B cell (primary cell): Measurements from ENCODE around the gene KLF3. TPM values are rescaled to one million over a fixed set of nuclear protein-coding genes. Genes with fewer than 3 reads are reported as not detected.

ENCODE experiments used
- ATAC-seq: fragments of 200-7000 bp; cut with Tn5 transposase; one replicate; pipeline ENCODE4 v1.10.0; 2021; ENCODE audit warnings: low read depth, mild to moderate bottlenecking, moderate number of reproducible peaks, moderate library complexity
- CTCF ChIA-PET: fragments of 350-600 bp; sonication (Branson Sonifier 250); formaldehyde crosslinking; loops from one replicate; lab custom pipeline; 2021; ENCODE audit warnings: antibody characterized with exemption, inconsistent platforms; lab: Charles Lee
- POLR2A ChIA-PET: fragments of 350-600 bp; sonication (Branson Sonifier 250); formaldehyde crosslinking; loops from one replicate; lab custom pipeline; 2021; ENCODE audit warnings: antibody characterized with exemption; lab: Charles Lee
- DNase-seq: peaks from one replicate; pipeline ENCODE4 v3.0.0; 2013
- H2AFZ ChIP-seq: 2 replicates; pipeline ENCODE4 v1.6.1; 2012; ENCODE audit warnings: mild to moderate bottlenecking, low read depth, low read length; ENCODE audit not compliant: insufficient read depth, poor library complexity, severe bottlenecking
- H3K27ac ChIP-seq, 2 donors: 1 replicate in 1 of 2; 2 replicates in 1 of 2; pipeline ENCODE4 v1.5.1; 2012 to 2013; ENCODE audit warnings: low read length in 2 of 2, mild to moderate bottlenecking in 2 of 2, moderate library complexity in 1 of 2
- H3K27me3 ChIP-seq, 4 experiments: fragments of 200-600 bp in 1 of 4; sonication (generic) in 1 of 4; replicated peaks in 1 of 4; 1 replicate in 2 of 4; 2 replicates in 2 of 4; pipeline versions ENCODE4 v1.6.1 to v1.7.0; 2013 to 2016; ENCODE audit warnings: low read length in 3 of 4, mild to moderate bottlenecking in 2 of 4, mixed read lengths in 1 of 4, moderate library complexity in 1 of 4; ENCODE audit not compliant: insufficient read depth in 4 of 4, control insufficient read depth in 3 of 4; ENCODE audit errors: control extremely low read depth in 1 of 4
- H3K36me3 ChIP-seq, 2 experiments: replicated peaks in 1 of 2; 1 replicate in 1 of 2; 2 replicates in 1 of 2; pipeline versions ENCODE4 v1.6.1 to v1.7.1; 2013; ENCODE audit warnings: low read length in 1 of 2; ENCODE audit not compliant: insufficient read depth in 2 of 2, control insufficient read depth in 1 of 2; ENCODE audit errors: control extremely low read depth in 1 of 2, extremely low read depth in 1 of 2
- H3K4me1 ChIP-seq, 2 donors: fragments of 200-600 bp in 1 of 2; sonication (generic) in 1 of 2; 1 replicate in 1 of 2; 2 replicates in 1 of 2; pipeline versions ENCODE4 v1.5.1 to v1.6.1; 2013 to 2017; ENCODE audit warnings: low read length in 2 of 2; ENCODE audit not compliant: control insufficient read depth in 2 of 2, insufficient read depth in 2 of 2
- H3K4me2 ChIP-seq: replicated peaks from 2 replicates; pipeline ENCODE3; 2012; ENCODE audit warnings: mild to moderate bottlenecking, low read depth, low read length; ENCODE audit not compliant: poor library complexity, severe bottlenecking
- H3K4me3 ChIP-seq, 5 experiments: fragments of 200-600 bp in 1 of 5; sonication (generic) in 1 of 5; 1 replicate in 3 of 5; 2 replicates in 2 of 5; pipeline versions ENCODE4 v1.5.1 to v1.7.0; 2011 to 2016; ENCODE audit warnings: low read length in 4 of 5, mild to moderate bottlenecking in 4 of 5, low read depth in 2 of 5, control low read depth in 1 of 5, moderate library complexity in 1 of 5; ENCODE audit not compliant: insufficient read depth in 1 of 5; ENCODE audit errors: control extremely low read depth in 1 of 5, extremely low read depth in 1 of 5
- H3K79me2 ChIP-seq: fragments of 200-600 bp; sonication (generic); one replicate; pipeline ENCODE4 v1.6.0; 2016; ENCODE audit warnings: low read length; ENCODE audit not compliant: control insufficient read depth, insufficient read depth
- H3K9ac ChIP-seq: fragments of 200-600 bp; sonication (generic); 2 replicates; pipeline ENCODE4 v1.6.1; 2017; ENCODE audit warnings: mild to moderate bottlenecking, low read length, moderate library complexity
- H3K9me3 ChIP-seq, 3 donors: one replicate each; pipeline versions ENCODE4 v1.6.1 to v1.7.1; 2013; ENCODE audit warnings: low read length in 2 of 3; ENCODE audit not compliant: control insufficient read depth in 2 of 3, insufficient read depth in 1 of 3; ENCODE audit errors: control extremely low read depth in 1 of 3
- H4K20me1 ChIP-seq: 2 replicates; pipeline ENCODE4 v1.6.0; 2012; ENCODE audit warnings: mild to moderate bottlenecking, low read length; ENCODE audit not compliant: insufficient read depth, control insufficient read depth, poor library complexity, severe bottlenecking
- H3K27ac Mint-ChIP-seq: one replicate; pipeline ENCODE4 v1.8.0; 2021; ENCODE audit warnings: mixed read lengths
- H3K27me3 Mint-ChIP-seq: one replicate; pipeline ENCODE4 v1.8.0; 2021; ENCODE audit warnings: mixed read lengths
- H3K4me1 Mint-ChIP-seq: one replicate; pipeline ENCODE4 v1.8.0; 2021; ENCODE audit warnings: mixed read lengths
- H3K4me3 Mint-ChIP-seq: one replicate; pipeline ENCODE4 v1.8.0; 2021; ENCODE audit warnings: mixed read lengths
- H3K9me3 Mint-ChIP-seq: one replicate; pipeline ENCODE4 v1.8.0; 2022; ENCODE audit warnings: mixed read lengths; ENCODE audit not compliant: insufficient read depth
- CTCF ChIP-seq: fragments of 200-600 bp; IDR thresholded peaks from one replicate; pipeline ENCODE4 v1.8.0; 2022; ENCODE audit warnings: antibody characterized with exemption, mild to moderate bottlenecking
- EZH2 ChIP-seq: IDR thresholded peaks from 2 replicates; pipeline ENCODE4 v1.6.1; 2012; ENCODE audit warnings: borderline replicate concordance, low read depth, mild to moderate bottlenecking, moderate library complexity, low read length; ENCODE audit not compliant: insufficient read depth, poor library complexity, severe bottlenecking
- WGBS: methylation state at CpG from one replicate; pipeline ENCODE4 v1.1.5; 2013; ENCODE audit warnings: missing lambda C conversion rate; ENCODE audit not compliant: insufficient coverage; 5-methylcytosine and 5-hydroxymethylcytosine counted together
- intact Hi-C: fragments of 100-400 bp; cut with micrococcal nuclease; formaldehyde crosslinking; loops from one replicate; pipeline ENCODE4 v1.10.0; 2022
- polyA plus RNA-seq: library from polyadenylated mRNA; depleted of rRNA; stranded (reverse); fragments of >200 nt; gene quantifications from 2 replicates; pipeline ENCODE4 v1.2.3, GENCODE V29; 2012
- total RNA-seq, 2 donors: library from RNA; stranded (reverse); fragments of 120-200 nt in 1 of 2; gene quantifications; 1 replicate in 1 of 2; 2 replicates in 1 of 2; pipeline versions ENCODE4 v1.2.3 to v1.2.4, GENCODE V29; 2013 to 2022

Gene KLF3
- total and polyA plus RNA-seq, 2 donors (not counting 1 experiment from before 2014, with no cell fraction given), result 32.9 to 51.9 TPM

GRCh38 chr4:38620065-38620464 lies 43.9 kb upstream of the KLF3 start:
- ChIA-PET POLR2A (no interaction called here), CTCF (interaction anchor here (0.6 kb wide), 1 partner anchor 171 kb away, joined by 3 read pairs; no protein-coding TSS in a partner anchor)
- peaks cover 2% of the 10 kb centered on the region for H3K27me3 Mint-ChIP-seq
- no peak overlapping the region for H3K4me3 Mint-ChIP-seq
- Histone ChIP-seq H3K27ac (no peak overlapping the region), H3K9me3 (no peaks in the 10 kb centered on the region), H3K4me2 (no peak overlapping the region), H3K9ac (no peak overlapping the region), H3K4me1 (no peaks in the 10 kb centered on the region), H3K27me3 (no peaks in the 10 kb centered on the region), H3K79me2 (no peaks in the 10 kb centered on the region), H3K4me3 (no peak overlapping the region), H4K20me1 (no peaks in the 10 kb centered on the region), H3K36me3 (no peaks in the 10 kb centered on the region), H2AFZ (no peak overlapping the region)
- 100% methylated on average over 1 of the region's 1 CpG for WGBS
- no peak overlapping the region for H3K27ac Mint-ChIP-seq
- intact Hi-C loops, result no loop called here
- ATAC-seq (no peak), DNase-seq (no peak)
- no peaks in the 10 kb centered on the region for H3K9me3 Mint-ChIP-seq
- no peak for TF ChIP-seq CTCF
- TF ChIP-seq EZH2, result no peak
- peaks cover 4% of the 10 kb centered on the region for H3K4me1 Mint-ChIP-seq

GRCh38 chr4:38620527-38621027 lies 43.4 kb upstream of the KLF3 start:
- H3K27me3 ChIP-seq, result no peaks in the 10 kb centered on the region
- no peak overlapping the region for H3K4me2 ChIP-seq
- CTCF ChIA-PET, result no interaction called here
- no peaks in the 10 kb centered on the region for H3K9me3 ChIP-seq
- no CpG with 5 or more reads among the region's 2 CpGs for WGBS
- intact Hi-C loops, result no loop called here
- H3K79me2 ChIP-seq, result no peaks in the 10 kb centered on the region
- no peak for DNase-seq
- no peak overlapping the region for H3K4me3 ChIP-seq
- no peak for ATAC-seq
- Mint-ChIP-seq H3K4me1 (peaks cover 4% of the 10 kb centered on the region), H3K27me3 (peaks cover 2% of the 10 kb centered on the region), H3K9me3 (no peaks in the 10 kb centered on the region), H3K27ac (no peak overlapping the region), H3K4me3 (no peak overlapping the region)
- H3K27ac ChIP-seq, result no peak overlapping the region
- no peaks in the 10 kb centered on the region for H3K36me3 ChIP-seq
- H3K9ac ChIP-seq, result no peak overlapping the region
- H3K4me1 ChIP-seq, result no peaks in the 10 kb centered on the region
- H4K20me1 ChIP-seq, result no peaks in the 10 kb centered on the region
- no peak for TF ChIP-seq CTCF
- TF ChIP-seq EZH2, result no peak
- no peak overlapping the region for H2AFZ ChIP-seq
- POLR2A ChIA-PET, result no interaction called here
